GDM1 (cell line): ENCODE measurements around the gene C2.
A peak's percentile ranks its signal among the peaks of the same experiment; 100 is the strongest.

Experiments
- DNase-seq: peaks from one replicate; lab custom pipeline; 2025; lab: John Stamatoyannopoulos, UW

The C2 gene

DNA sequence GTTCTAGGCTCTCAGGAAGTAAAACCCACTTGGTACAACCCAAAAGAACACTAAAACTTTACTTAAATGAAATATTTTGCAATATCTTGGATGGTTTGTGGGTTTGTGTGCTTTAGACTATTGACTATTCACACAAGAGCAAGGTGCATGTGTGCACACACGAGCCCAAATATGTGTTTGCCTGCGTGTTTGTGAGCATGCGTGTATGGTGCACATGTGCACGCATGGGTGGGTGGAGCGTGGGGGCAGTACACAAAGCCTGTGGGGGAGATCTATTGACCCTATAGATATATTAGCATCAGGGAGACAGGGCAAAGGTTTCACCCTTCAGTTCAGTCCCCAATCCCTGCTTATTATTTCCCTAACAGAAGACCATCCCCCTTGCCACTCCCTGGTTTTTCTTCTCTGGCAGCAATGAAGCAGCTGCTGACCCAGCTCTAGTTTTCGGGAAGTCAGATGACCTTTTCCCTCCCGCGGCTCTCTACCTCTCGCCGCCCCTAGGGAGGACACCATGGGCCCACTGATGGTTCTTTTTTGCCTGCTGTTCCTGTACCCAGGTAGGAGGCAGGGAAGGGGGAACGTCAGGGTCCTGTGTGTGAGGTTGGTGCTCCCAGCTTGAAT is at the start of gene C2:
Gene C2, plus strand, starts transcription at position 476 of the 621 bp plus-strand sequence. Its CDS starts 36 bp downstream, at position 512.
- no peak for DNase-seq

- DNase-seq, result no peak
Measured at GRCh38 chr6:31878222-31878621, 49.3 kb upstream of the C2 start.

DNA sequence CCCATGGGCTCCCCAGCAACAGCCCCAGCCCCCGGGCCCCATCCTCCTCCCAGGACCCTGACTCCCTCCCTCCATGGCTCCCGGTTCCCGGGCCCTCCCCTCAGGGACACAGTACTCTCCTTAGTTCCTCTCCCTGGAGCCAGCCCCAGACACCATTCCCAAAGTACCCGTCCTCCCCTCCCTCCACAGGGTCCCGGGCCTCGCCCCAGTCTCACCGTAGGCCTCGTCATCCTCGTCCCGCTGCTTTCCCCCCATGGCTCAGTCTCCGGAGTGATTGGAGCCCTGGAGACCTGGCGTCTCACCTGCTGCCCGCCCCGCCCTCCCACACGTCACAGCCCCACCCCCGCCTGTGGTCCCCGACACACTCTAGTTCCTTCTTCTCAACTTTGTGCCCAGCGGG is 48.8 kb upstream of the C2 start, which contains the start of gene SLC44A4:
Gene SLC44A4, minus strand, starts transcription at position 272 of the 400 bp plus-strand sequence. Its CDS starts 17 bp downstream, at position 255.
- DNase-seq, result no peak

DNA sequence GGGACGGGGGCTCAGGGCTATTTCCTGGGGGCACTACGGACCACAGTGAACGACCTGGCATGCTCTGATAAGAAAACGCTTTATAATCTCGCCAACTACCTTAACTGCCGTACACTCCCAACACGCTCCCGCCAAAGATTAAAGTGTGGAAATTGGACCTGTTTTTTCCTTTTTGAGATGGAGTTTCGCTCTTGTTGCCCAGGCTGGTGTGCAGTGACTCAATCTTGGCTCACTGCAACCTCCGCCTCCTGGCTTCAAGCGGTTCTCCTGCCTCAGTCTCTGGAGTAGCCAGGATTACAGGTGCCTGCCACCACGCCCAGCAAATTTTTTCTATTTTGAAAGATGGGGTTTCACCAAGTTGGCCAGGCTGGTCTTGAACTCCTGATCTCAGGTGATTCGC is 48.4 kb upstream of the C2 start:
- DNase-seq, result no peak

DNA sequence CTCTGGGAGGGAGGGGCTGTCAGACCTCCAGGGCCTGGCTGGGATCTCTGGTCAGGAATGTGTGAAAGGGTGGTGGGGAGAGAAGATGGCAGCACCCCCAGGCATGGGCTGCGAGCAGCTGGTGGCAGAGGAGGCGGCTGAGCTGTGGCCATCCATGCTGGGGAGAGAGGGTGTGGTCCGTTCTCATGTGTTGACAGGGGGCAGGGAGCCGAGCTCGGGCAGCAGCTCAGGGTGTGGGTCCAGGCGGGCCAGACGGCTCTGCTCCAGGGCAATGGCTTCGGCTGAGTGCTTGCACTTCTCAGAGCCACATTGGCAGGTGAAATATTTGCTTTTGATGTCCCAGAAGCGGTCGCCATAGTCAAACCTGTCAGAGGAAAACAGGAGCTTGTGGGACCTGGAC is 47.6 kb upstream of the C2 start:
- no peak for DNase-seq

DNA sequence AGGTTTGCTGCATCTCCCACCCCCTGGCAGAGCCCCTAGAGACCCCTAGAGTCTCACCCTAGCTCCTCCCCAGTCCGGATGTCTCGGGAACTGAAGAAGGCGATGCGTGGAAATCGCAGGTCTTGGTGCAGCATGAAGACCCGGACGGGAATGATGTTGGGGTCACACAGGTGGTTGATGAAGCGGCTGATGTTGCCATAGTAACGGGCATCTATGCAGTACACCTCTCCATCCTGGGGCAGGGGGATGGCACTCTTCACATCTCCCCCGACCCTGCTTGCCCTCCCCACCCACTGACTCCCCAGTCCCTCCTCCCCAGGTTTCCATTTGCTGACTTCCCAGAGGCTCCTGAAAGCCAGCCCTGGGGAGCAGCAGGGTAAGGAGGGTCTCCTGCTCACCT is 46.9 kb upstream of the C2 start:
- DNase-seq, result no peak

DNA sequence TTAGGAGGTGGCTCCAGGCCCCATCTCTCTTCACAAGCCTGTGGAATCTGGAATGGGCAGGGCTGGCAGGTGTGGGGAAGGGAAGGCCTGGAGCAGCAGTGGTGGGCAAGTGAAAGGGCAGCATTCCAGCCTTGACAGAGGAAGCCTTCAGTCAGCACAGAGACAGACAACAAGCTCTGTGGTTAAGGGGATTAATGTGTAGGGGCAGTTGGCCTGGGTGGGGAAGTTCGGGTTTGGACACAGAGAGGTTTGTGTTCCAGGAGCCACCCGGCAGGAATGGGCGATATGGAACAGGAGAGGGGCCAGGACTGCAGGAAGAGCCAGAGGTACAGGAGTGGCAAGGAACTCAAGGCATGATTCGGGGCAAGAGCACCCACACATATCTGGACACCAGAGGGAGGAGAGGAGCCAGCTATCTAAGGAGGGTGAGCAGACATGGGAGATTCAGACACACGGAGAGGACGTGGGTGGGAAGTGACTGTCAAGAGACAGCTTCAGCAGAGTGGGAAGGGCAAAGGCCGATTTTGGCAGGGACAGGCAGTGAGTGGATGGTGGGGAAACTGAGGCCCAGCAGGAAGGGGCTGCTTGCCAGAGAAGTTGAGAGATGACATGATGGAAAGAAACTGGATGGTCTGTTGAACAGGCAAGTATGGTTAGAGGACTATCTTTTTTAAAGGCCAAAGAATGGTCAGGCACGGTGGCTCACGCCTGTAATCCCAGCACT is 46.2 kb upstream of the C2 start:
- no peak for DNase-seq

DNA sequence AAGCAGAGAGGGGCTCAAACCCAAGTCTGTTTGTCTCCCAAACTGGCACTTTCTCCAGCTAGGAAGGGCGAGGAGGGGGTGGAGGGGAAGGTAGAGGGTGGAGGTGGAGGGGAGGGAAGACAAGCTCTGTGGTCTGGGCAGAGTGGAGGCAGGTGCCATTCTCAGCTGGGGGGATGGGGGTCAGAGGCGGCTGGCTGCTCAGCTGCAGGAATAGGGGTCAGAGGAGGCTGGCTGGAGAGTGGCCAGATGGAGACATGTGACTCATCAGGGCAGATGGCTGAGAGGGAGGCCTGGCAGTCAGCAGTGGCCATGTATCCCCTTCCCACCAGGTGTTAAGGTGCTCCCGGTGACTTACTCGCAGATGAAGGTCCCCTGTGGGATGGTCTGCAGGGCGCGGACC is 45.2 kb upstream of the C2 start:
- no peak for DNase-seq

GRCh38 chr6:31883676-31884075 is 43.8 kb upstream of the C2 start:
- no peak for DNase-seq

- no peak for DNase-seq
Measured at GRCh38 chr6:31884528-31885035, 42.9 kb upstream of the C2 start.

- no peak for DNase-seq
Measured at GRCh38 chr6:31886541-31886991, 41.0 kb upstream of the C2 start.

DNA sequence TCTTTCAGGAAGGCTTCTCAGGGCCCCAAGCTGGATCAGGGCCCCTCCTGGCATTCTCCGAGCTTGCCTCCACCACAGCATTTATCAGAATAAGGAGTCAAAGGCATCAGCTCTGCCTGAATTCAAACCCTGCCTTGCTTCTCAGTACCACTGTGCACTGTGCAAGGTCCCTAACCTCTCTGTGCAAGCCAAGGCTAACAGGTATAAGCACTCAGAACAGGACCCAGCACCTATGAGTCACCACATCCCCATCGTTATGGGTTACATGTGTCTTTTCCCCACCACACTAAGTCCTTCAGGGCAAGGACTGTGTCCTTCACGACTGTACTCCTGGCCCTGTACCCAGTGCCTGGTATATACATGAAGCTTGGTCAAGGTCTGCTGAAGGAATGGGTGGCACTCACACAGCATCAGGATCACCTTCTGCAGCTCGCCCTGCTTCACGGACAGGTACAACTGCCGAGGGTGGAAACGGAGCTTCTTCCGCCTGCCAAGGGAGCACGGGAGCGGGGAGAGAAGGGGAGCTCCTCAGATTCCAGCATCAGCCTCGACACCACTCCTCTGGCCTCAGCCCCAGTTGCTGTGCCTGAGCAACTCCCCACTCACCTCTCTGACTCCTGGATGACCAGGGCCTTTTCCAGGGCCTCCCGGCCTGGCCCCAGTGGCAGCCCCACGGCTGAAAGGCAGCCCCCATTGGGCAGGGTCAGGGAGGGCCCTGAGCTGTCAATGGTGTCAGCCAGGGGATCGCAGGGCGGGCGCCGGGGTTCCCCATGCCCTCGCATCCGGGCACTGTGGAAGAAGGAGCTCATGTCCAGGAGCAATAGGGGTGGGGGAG is 40.1 kb upstream of the C2 start:
- no peak for DNase-seq

- DNase-seq, result no peak
Measured at GRCh38 chr6:31888276-31889258, 39.0 kb upstream of the C2 start.

- DNase-seq, result no peak
Measured at GRCh38 chr6:31889331-31889972, 38.1 kb upstream of the C2 start.

GRCh38 chr6:31892821-31893220 is 34.7 kb upstream of the C2 start:
- DNase-seq, result no peak

DNA sequence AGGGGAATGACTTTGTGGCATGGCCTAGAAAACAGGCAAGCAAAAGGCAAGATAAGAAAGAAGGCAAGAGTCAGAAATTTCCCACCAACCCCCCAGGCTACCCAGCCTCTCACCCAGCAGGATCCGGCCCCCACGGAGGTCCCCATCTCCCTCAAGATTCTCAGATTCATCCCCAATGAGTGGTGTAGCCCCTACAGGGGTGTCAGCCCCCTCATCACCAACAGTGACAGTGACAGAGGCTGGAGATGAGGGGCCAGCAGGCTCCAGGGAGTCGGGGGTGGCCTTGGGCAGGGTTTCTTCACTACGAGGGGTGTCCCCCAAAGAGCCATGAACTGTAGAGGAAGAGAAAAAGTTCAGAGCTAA is 31.0 kb upstream of the C2 start:
- no peak for DNase-seq

DNA sequence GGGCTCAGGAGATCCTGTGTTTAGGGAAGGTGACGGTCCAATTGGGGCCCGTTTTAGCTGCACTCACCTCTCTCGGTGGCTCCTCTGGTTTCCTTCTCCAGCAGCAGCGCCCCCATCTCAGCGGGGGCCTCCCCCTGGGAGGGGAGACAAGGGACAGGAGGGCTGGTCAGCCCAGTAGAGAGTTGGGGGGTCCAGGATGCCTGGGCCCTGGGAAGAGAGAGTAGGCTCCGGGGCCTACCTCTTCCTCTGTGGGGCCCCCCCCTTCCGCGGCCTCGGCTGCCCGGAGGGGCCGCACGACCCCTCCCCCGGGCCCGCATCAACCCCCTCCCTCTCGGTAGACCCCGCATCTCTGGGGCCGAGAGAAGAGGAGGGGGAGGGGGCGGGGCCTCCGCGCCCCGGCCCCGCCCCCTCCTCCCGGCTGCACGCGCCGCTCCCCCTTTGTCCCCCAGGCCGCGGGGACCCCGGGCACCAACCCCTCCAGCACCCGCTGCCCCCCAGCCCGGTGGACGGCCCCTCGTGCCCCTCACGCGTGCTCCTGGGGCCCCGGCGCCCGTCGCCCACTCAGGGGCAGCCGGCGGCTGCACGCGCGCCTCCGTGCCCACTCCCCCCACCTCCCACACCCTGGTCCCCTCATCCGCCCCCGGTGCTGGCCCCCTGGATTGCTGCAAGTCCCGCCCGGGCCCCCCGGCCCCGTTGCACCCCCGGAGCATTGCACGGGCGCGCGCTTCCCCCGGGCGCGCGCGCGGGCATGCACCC is 30.5 kb upstream of the C2 start:
- DNase-seq, result no peak

- peak; percentile 75 for DNase-seq
Measured at GRCh38 chr6:31897612-31898382, 29.7 kb upstream of the C2 start, which contains the start of gene EHMT2. Gene EHMT2, minus strand, starts transcription at chr6:31897698. Its CDS starts 21 bp downstream, at chr6:31897677.

GRCh38 chr6:31898383-31899011 is 29.0 kb upstream of the C2 start:
- no peak for DNase-seq
